ENCODE measurements around the gene ZNF212. TPM values are rescaled to one million over a fixed set of nuclear protein-coding genes. Genes with fewer than 3 reads are reported as not detected.

ZNF212 gene
- total and polyA plus RNA-seq, 9 of the 15 experiments (the other 6 are each of a cell fraction or from before 2014, with no cell fraction given): 1.8 to 21.4 (median 7.2) TPM

- no peaks in the 10 kb centered on the region for H3K79me2 ChIP-seq (ENCODE audit: control insufficient read depth, insufficient read depth, low read length)
- H4K20me1 ChIP-seq (replicated peaks; ENCODE audit: control insufficient read depth, insufficient read depth, low read length): peaks cover 3% of the 10 kb centered on the region
- 0 out of 2 replicates have a peak, but pooled peaks cover 2% of the 10 kb centered on the region for H3K9me3 ChIP-seq (replicated peaks; ENCODE audit: control insufficient read depth, insufficient read depth, low read depth, low read length)
- no peak overlapping the region for H3K27ac ChIP-seq (ENCODE audit: extremely low read depth, low read depth, low read length)
- H3K36me3 ChIP-seq (ENCODE audit: control insufficient read depth, insufficient read depth, low read length): peaks cover 18% of the 10 kb centered on the region
- no peak overlapping the region for H3K9ac ChIP-seq (ENCODE audit: insufficient read depth in 1 of 2, low read depth in 2 of 2, low read length in 2 of 2)
- H2AFZ ChIP-seq (ENCODE audit: low read depth, low read length): no peak overlapping the region
- no peaks in the 10 kb centered on the region for H3K9me1 ChIP-seq (ENCODE audit: control insufficient read depth, insufficient read depth, low read length)
- ATAC-seq (peak; percentile 15), DNase-seq (ENCODE audit: extremely low read depth in 1 of 4, low spot score in 3 of 4) (peak in 1 of 4 experiments; percentile 18), FAIRE-seq (no peak)
- in situ Hi-C loops (cut with MboI): no loop called here
- no peaks in the 10 kb centered on the region for H3K27me3 ChIP-seq (ENCODE audit: control insufficient read depth in 2 of 2, insufficient read depth in 2 of 2, low read length in 2 of 2)
- H3K4me1 ChIP-seq (replicated peaks in 1 of 2; ENCODE audit: control insufficient read depth in 2 of 2, insufficient read depth in 2 of 2, low read length in 2 of 2): peaks cover 0 to 4% of the 10 kb centered on the region in 2 experiments; a peak in 2 of 5 replicates
- WGBS (ENCODE audit: insufficient coverage, low coverage, missing lambda C conversion rate): 20% methylated on average over 7 of the region's 7 CpGs
- H3K4me2 ChIP-seq (ENCODE audit: insufficient read depth, low read length): no peak overlapping the region
- H3K4me3 ChIP-seq: no peak overlapping the region
- ChIA-PET CTCF (ENCODE audit: low intra/inter-chr PET ratio) (interaction anchor here (0.7 kb wide), 1 partner anchor 665 kb away, joined by 3 read pairs; no protein-coding TSS in a partner anchor), POLR2A (interaction anchor here (0.6 to 1.4 kb wide), 8 partner anchors 10 to 34 kb away, joined by 3 to 6 read pairs (median 3); partner anchors contain the start of gene ZNF282)
- BruUV-seq (replicated peaks): TSS peak; percentile 26
- intact Hi-C loops (cut with micrococcal nuclease): no loop called here
- TF ChIP-seq POLR2A (conservative IDR thresholded peaks at IDR 0.05) (peak; percentile 31), POLR2AphosphoS5 (IDR thresholded peaks at IDR 0.05; ENCODE audit: control insufficient read depth, insufficient read depth, low read depth, low read length) (0 out of 2 replicates have a peak, but pooled peaks have one; percentile 21), CHCHD3 (CRISPR knock-in tag; IDR thresholded peaks at IDR 0.05) (0 out of 2 replicates have a peak, but pooled peaks have one; percentile 26), MTF1 (CRISPR knock-in tag; IDR thresholded peaks at IDR 0.05; ENCODE audit: borderline replicate concordance) (no peak), GABPB1 (CRISPR knock-in tag; IDR thresholded peaks at IDR 0.05) (0 out of 2 replicates have a peak, but pooled peaks have one; percentile 23), MCM2 (IDR thresholded peaks at IDR 0.05; ENCODE audit: low read depth) (no peak), ZBTB49 (CRISPR knock-in tag; IDR thresholded peaks at IDR 0.05; ENCODE audit: borderline replicate concordance) (no peak), MECOM (CRISPR knock-in tag; IDR thresholded peaks at IDR 0.05) (no peak)
- TF ChIP-seq, protein P1, sequence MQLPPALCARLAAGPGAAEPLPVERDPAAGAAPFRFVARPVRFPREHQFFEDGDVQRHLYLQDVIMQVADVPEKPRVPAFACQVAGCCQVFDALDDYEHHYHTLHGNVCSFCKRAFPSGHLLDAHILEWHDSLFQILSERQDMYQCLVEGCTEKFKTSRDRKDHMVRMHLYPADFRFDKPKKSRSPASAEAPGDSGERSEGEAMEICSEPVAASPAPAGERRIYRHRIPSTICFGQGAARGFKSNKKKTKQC (CRISPR knock-in tag; IDR thresholded peaks at IDR 0.05): no peak
These were observed 10.5 kb upstream of the ZNF212 start for GRCh38 chr7:149228831-149229471.

Data from K562 (cell line).